B cell (primary cell): Measurements from ENCODE around the gene RNASE12. TPM values are rescaled to one million over a fixed set of nuclear protein-coding genes. Genes with fewer than 3 reads are reported as not detected.

Source experiments
- ATAC-seq: fragments of 200-7000 bp; cut with Tn5 transposase; one replicate; pipeline ENCODE4 v1.10.0; 2021; ENCODE audit warnings: low read depth, mild to moderate bottlenecking, moderate number of reproducible peaks, moderate library complexity
- CTCF ChIA-PET: fragments of 350-600 bp; sonication (Branson Sonifier 250); formaldehyde crosslinking; loops from one replicate; lab custom pipeline; 2021; ENCODE audit warnings: antibody characterized with exemption, inconsistent platforms; lab: Charles Lee
- POLR2A ChIA-PET: fragments of 350-600 bp; sonication (Branson Sonifier 250); formaldehyde crosslinking; loops from one replicate; lab custom pipeline; 2021; ENCODE audit warnings: antibody characterized with exemption; lab: Charles Lee
- DNase-seq: peaks from one replicate; pipeline ENCODE4 v3.0.0; 2013
- H2AFZ ChIP-seq: 2 replicates; pipeline ENCODE4 v1.6.1; 2012; ENCODE audit warnings: mild to moderate bottlenecking, low read depth, low read length; ENCODE audit not compliant: insufficient read depth, poor library complexity, severe bottlenecking
- H3K27ac ChIP-seq, 2 donors: 1 replicate in 1 of 2; 2 replicates in 1 of 2; pipeline ENCODE4 v1.5.1; 2012 to 2013; ENCODE audit warnings: low read length in 2 of 2, mild to moderate bottlenecking in 2 of 2, moderate library complexity in 1 of 2
- H3K27me3 ChIP-seq, 4 experiments: fragments of 200-600 bp in 1 of 4; sonication (generic) in 1 of 4; replicated peaks in 1 of 4; 1 replicate in 2 of 4; 2 replicates in 2 of 4; pipeline versions ENCODE4 v1.6.1 to v1.7.0; 2013 to 2016; ENCODE audit warnings: low read length in 3 of 4, mild to moderate bottlenecking in 2 of 4, mixed read lengths in 1 of 4, moderate library complexity in 1 of 4; ENCODE audit not compliant: insufficient read depth in 4 of 4, control insufficient read depth in 3 of 4; ENCODE audit errors: control extremely low read depth in 1 of 4
- H3K36me3 ChIP-seq, 2 experiments: replicated peaks in 1 of 2; 1 replicate in 1 of 2; 2 replicates in 1 of 2; pipeline versions ENCODE4 v1.6.1 to v1.7.1; 2013; ENCODE audit warnings: low read length in 1 of 2; ENCODE audit not compliant: insufficient read depth in 2 of 2, control insufficient read depth in 1 of 2; ENCODE audit errors: control extremely low read depth in 1 of 2, extremely low read depth in 1 of 2
- H3K4me1 ChIP-seq, 2 donors: fragments of 200-600 bp in 1 of 2; sonication (generic) in 1 of 2; 1 replicate in 1 of 2; 2 replicates in 1 of 2; pipeline versions ENCODE4 v1.5.1 to v1.6.1; 2013 to 2017; ENCODE audit warnings: low read length in 2 of 2; ENCODE audit not compliant: control insufficient read depth in 2 of 2, insufficient read depth in 2 of 2
- H3K4me2 ChIP-seq: replicated peaks from 2 replicates; pipeline ENCODE3; 2012; ENCODE audit warnings: mild to moderate bottlenecking, low read depth, low read length; ENCODE audit not compliant: poor library complexity, severe bottlenecking
- H3K4me3 ChIP-seq, 5 experiments: fragments of 200-600 bp in 1 of 5; sonication (generic) in 1 of 5; 1 replicate in 3 of 5; 2 replicates in 2 of 5; pipeline versions ENCODE4 v1.5.1 to v1.7.0; 2011 to 2016; ENCODE audit warnings: low read length in 4 of 5, mild to moderate bottlenecking in 4 of 5, low read depth in 2 of 5, control low read depth in 1 of 5, moderate library complexity in 1 of 5; ENCODE audit not compliant: insufficient read depth in 1 of 5; ENCODE audit errors: control extremely low read depth in 1 of 5, extremely low read depth in 1 of 5
- H3K79me2 ChIP-seq: fragments of 200-600 bp; sonication (generic); one replicate; pipeline ENCODE4 v1.6.0; 2016; ENCODE audit warnings: low read length; ENCODE audit not compliant: control insufficient read depth, insufficient read depth
- H3K9ac ChIP-seq: fragments of 200-600 bp; sonication (generic); 2 replicates; pipeline ENCODE4 v1.6.1; 2017; ENCODE audit warnings: mild to moderate bottlenecking, low read length, moderate library complexity
- H3K9me3 ChIP-seq, 3 donors: one replicate each; pipeline versions ENCODE4 v1.6.1 to v1.7.1; 2013; ENCODE audit warnings: low read length in 2 of 3; ENCODE audit not compliant: control insufficient read depth in 2 of 3, insufficient read depth in 1 of 3; ENCODE audit errors: control extremely low read depth in 1 of 3
- H4K20me1 ChIP-seq: 2 replicates; pipeline ENCODE4 v1.6.0; 2012; ENCODE audit warnings: mild to moderate bottlenecking, low read length; ENCODE audit not compliant: insufficient read depth, control insufficient read depth, poor library complexity, severe bottlenecking
- H3K27ac Mint-ChIP-seq: one replicate; pipeline ENCODE4 v1.8.0; 2021; ENCODE audit warnings: mixed read lengths
- H3K27me3 Mint-ChIP-seq: one replicate; pipeline ENCODE4 v1.8.0; 2021; ENCODE audit warnings: mixed read lengths
- H3K4me1 Mint-ChIP-seq: one replicate; pipeline ENCODE4 v1.8.0; 2021; ENCODE audit warnings: mixed read lengths
- H3K4me3 Mint-ChIP-seq: one replicate; pipeline ENCODE4 v1.8.0; 2021; ENCODE audit warnings: mixed read lengths
- H3K9me3 Mint-ChIP-seq: one replicate; pipeline ENCODE4 v1.8.0; 2022; ENCODE audit warnings: mixed read lengths; ENCODE audit not compliant: insufficient read depth
- EZH2 ChIP-seq: IDR thresholded peaks from 2 replicates; pipeline ENCODE4 v1.6.1; 2012; ENCODE audit warnings: borderline replicate concordance, low read depth, mild to moderate bottlenecking, moderate library complexity, low read length; ENCODE audit not compliant: insufficient read depth, poor library complexity, severe bottlenecking
- WGBS: methylation state at CpG from one replicate; pipeline ENCODE4 v1.1.5; 2013; ENCODE audit warnings: missing lambda C conversion rate; ENCODE audit not compliant: insufficient coverage; 5-methylcytosine and 5-hydroxymethylcytosine counted together
- intact Hi-C: fragments of 100-400 bp; cut with micrococcal nuclease; formaldehyde crosslinking; loops from one replicate; pipeline ENCODE4 v1.10.0; 2022
- polyA plus RNA-seq: library from polyadenylated mRNA; depleted of rRNA; stranded (reverse); fragments of >200 nt; gene quantifications from 2 replicates; pipeline ENCODE4 v1.2.3, GENCODE V29; 2012
- total RNA-seq, 2 donors: library from RNA; stranded (reverse); fragments of 120-200 nt in 1 of 2; gene quantifications; 1 replicate in 1 of 2; 2 replicates in 1 of 2; pipeline versions ENCODE4 v1.2.3 to v1.2.4, GENCODE V29; 2013 to 2022
- TF ChIP-seq, protein P1 (sequence below): fragments of 200-600 bp; IDR thresholded peaks from one replicate; pipeline ENCODE4 v1.8.0; 2022; ENCODE audit warnings: antibody characterized with exemption, mild to moderate bottlenecking

RNASE12 gene
- total and polyA plus RNA-seq, 2 donors (not counting 1 experiment from before 2014, with no cell fraction given): not detected

DNA sequence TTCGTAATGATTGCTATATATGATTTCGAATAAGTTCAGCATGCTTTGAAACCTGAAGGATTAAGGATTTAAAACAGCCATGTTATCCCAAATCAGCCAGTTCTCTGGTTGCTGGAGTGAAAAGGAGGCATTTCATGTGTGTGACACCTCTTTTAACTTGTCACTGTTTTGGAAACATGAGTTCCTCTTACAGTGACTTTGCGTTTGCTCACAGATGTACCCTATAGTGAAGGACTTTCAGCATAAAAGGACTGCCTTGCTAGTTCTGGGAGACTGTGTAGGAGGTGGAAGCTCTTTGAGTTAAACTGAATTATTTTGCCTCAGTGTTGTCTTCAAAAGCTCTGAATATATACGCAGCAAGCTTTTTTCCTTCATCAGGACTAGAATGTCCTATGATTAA, 10.9 kb downstream of the RNASE12 start:
- H3K9me3 Mint-ChIP-seq: no peaks in the 10 kb centered on the region
- POLR2A ChIA-PET: interaction anchor here (0.6 kb wide), 1 partner anchor 292 kb away, joined by 4 read pairs; no protein-coding TSS in a partner anchor
- Histone ChIP-seq H3K27ac (no peak overlapping the region), H3K4me3 (no peak overlapping the region), H4K20me1 (no peaks in the 10 kb centered on the region), H3K4me1 (no peaks in the 10 kb centered on the region), H3K9ac (no peak overlapping the region), H3K36me3 (no peaks in the 10 kb centered on the region), H3K27me3 (no peaks in the 10 kb centered on the region), H3K9me3 (no peaks in the 10 kb centered on the region), H2AFZ (no peak overlapping the region), H3K4me2 (no peak overlapping the region), H3K79me2 (no peaks in the 10 kb centered on the region)
- intact Hi-C loops: no loop called here
- WGBS: 33% methylated on average over 1 of the region's 4 CpGs
- no peak overlapping the region for H3K27ac Mint-ChIP-seq
- peaks cover 11% of the 10 kb centered on the region for H3K27me3 Mint-ChIP-seq
- TF ChIP-seq, protein P1, sequence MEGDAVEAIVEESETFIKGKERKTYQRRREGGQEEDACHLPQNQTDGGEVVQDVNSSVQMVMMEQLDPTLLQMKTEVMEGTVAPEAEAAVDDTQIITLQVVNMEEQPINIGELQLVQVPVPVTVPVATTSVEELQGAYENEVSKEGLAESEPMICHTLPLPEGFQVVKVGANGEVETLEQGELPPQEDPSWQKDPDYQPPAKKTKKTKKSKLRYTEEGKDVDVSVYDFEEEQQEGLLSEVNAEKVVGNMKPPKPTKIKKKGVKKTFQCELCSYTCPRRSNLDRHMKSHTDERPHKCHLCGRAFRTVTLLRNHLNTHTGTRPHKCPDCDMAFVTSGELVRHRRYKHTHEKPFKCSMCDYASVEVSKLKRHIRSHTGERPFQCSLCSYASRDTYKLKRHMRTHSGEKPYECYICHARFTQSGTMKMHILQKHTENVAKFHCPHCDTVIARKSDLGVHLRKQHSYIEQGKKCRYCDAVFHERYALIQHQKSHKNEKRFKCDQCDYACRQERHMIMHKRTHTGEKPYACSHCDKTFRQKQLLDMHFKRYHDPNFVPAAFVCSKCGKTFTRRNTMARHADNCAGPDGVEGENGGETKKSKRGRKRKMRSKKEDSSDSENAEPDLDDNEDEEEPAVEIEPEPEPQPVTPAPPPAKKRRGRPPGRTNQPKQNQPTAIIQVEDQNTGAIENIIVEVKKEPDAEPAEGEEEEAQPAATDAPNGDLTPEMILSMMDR: no peak
- no peak for TF ChIP-seq EZH2
- ATAC-seq: no peak
- DNase-seq: no peak
- no peaks in the 10 kb centered on the region for H3K4me1 Mint-ChIP-seq
- no peak overlapping the region for H3K4me3 Mint-ChIP-seq
- CTCF ChIA-PET: interaction anchor here (1.0 kb wide), 1 partner anchor 83 kb away, joined by 3 read pairs; no protein-coding TSS in a partner anchor

DNA sequence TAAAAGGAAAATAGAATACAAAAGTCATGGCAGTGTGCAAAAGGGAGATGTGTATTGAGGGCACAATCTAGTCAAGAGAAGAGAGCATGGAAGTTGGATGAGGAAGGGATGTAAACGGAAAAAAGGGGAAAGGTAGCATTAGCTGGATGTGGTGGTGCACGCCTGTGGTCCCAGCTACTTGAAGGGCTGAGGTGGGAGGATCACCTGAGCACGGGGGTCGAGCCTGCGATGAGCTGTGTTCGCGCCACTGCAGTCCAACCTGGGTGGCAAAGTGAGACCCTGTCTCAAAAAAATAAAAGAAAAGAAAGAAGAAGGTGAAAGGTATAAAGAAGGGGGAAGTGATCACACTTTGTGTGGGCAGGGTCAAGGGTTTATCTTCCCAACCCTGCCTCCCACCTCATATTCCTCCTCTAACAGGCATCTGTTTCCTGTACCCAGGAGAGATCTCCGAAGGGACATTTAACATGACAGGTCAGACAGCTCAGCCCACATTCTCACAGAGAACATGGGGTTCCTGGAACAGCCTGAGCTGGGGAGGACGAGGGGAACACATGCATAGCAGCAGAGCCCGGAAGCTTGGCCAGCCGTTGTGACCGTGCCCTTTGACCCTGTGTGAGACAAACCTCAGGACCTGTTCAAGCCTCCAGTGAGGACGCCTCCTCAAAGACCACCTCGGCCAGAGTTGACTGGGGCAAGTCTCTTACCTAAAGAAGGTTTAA, 12.2 kb downstream of the RNASE12 start:
- no peaks in the 10 kb centered on the region for H3K4me1 ChIP-seq
- Mint-ChIP-seq H3K27me3 (peaks cover 10% of the 10 kb centered on the region), H3K27ac (no peak overlapping the region), H3K4me1 (no peaks in the 10 kb centered on the region), H3K9me3 (no peaks in the 10 kb centered on the region), H3K4me3 (no peak overlapping the region)
- ChIA-PET POLR2A (no interaction called here), CTCF (no interaction called here)
- no peak overlapping the region for H3K4me3 ChIP-seq
- no peak overlapping the region for H3K9ac ChIP-seq
- H3K27me3 ChIP-seq: no peaks in the 10 kb centered on the region
- H4K20me1 ChIP-seq: no peaks in the 10 kb centered on the region
- H3K9me3 ChIP-seq: no peaks in the 10 kb centered on the region
- intact Hi-C loops: no loop called here
- no peak for DNase-seq
- no peaks in the 10 kb centered on the region for H3K79me2 ChIP-seq
- H2AFZ ChIP-seq: peak overlapping the region; percentile 15
- no peaks in the 10 kb centered on the region for H3K36me3 ChIP-seq
- 52% methylated on average over 11 of the region's 14 CpGs for WGBS
- no peak for TF ChIP-seq EZH2
- TF ChIP-seq, protein P1: no peak
- H3K27ac ChIP-seq: no peak overlapping the region
- ATAC-seq: no peak
- H3K4me2 ChIP-seq: no peak overlapping the region
